Left ventricle myocardium inferior (tissue), 1 donor: ENCODE measurements around the gene IFIT1B. TPM values are rescaled to one million over a fixed set of nuclear protein-coding genes. Genes with fewer than 3 reads are reported as not detected.
"Not testable (repeated sequence)": the region's sequence is repeated elsewhere in the genome, so short reads cannot be mapped to it uniquely, and the experiment has no call there.

Experiments
- DNase-seq: peaks from one replicate; pipeline ENCODE4 v3.0.0-alpha.2; 2020
- H3K27ac ChIP-seq: fragments of 200-600 bp; replicated peaks from 2 replicates; pipeline ENCODE4 v1.8.0; 2021
- H3K27me3 ChIP-seq: fragments of 200-600 bp; 2 replicates; pipeline ENCODE4 v1.8.0; 2021; ENCODE audit warnings: low read depth
- H3K36me3 ChIP-seq: fragments of 200-600 bp; 2 replicates; pipeline ENCODE4 v1.8.0; 2021
- H3K4me1 ChIP-seq: fragments of 200-600 bp; 2 replicates; pipeline ENCODE4 v1.8.0; 2021
- H3K4me3 ChIP-seq: fragments of 200-600 bp; 2 replicates; pipeline ENCODE4 v1.8.0; 2021; ENCODE audit warnings: mild to moderate bottlenecking, moderate library complexity
- H3K9me3 ChIP-seq: fragments of 200-600 bp; replicated peaks from 2 replicates; pipeline ENCODE4 v1.8.0; 2021
- CTCF ChIP-seq: fragments of 200-600 bp; IDR thresholded peaks from 2 replicates; pipeline ENCODE4 v1.8.0; 2021; ENCODE audit warnings: antibody characterized with exemption, mild to moderate bottlenecking, borderline replicate concordance
- intact Hi-C: fragments of 100-400 bp; cut with micrococcal nuclease; formaldehyde crosslinking; loops from one replicate; pipeline ENCODE4 v1.11.0; 2022
- total RNA-seq: library from RNA; stranded (reverse); fragmentation: NEBNext Ultra II Directional; extraction: Animal tissue kit (Norgen Biotek cat#: 25700); gene quantifications from one replicate; pipeline ENCODE4 v1.2.1, GENCODE V29; 2021
- donor health status: DM: no; HTN: yes; CAD: no; lungs with severe emphysema.

Gene IFIT1B
- total RNA-seq, 1 donor from 2014 or later, result not detected

- H3K27me3 ChIP-seq, H3K27ac ChIP-seq, DNase-seq, H3K4me3 ChIP-seq, intact Hi-C loops: not testable (repeated sequence)
- Histone ChIP-seq H3K36me3 (peaks cover 18% of the 10 kb centered on the region), H3K9me3 (peaks cover 10% of the 10 kb centered on the region), H3K4me1 (peaks cover 22% of the 10 kb centered on the region)
These were observed 32.7 kb downstream of the IFIT1B start for GRCh38 chr10:89410551-89410950.

- intact Hi-C loops, H3K27ac ChIP-seq, H3K4me3 ChIP-seq, H3K27me3 ChIP-seq, DNase-seq: not testable (repeated sequence)
- H3K4me1 ChIP-seq, result peaks cover 28% of the 10 kb centered on the region
- H3K36me3 ChIP-seq, result peaks cover 16% of the 10 kb centered on the region
- H3K9me3 ChIP-seq, result peaks cover 10% of the 10 kb centered on the region
These were observed 33.3 kb downstream of the IFIT1B start for GRCh38 chr10:89411135-89411534.

GRCh38 chr10:89412276-89412675, 34.4 kb downstream of the IFIT1B start:
- H3K9me3 ChIP-seq, intact Hi-C loops, H3K27ac ChIP-seq, DNase-seq, H3K27me3 ChIP-seq, H3K36me3 ChIP-seq, H3K4me3 ChIP-seq: not testable (repeated sequence)
- H3K4me1 ChIP-seq, result peaks cover 39% of the 10 kb centered on the region

GRCh38 chr10:89413398-89413912, 35.6 kb downstream of the IFIT1B start:
- Histone ChIP-seq H3K27ac (peak overlapping the region; percentile 96), H3K27me3 (no peaks in the 10 kb centered on the region), H3K36me3 (peaks cover 11% of the 10 kb centered on the region), H3K9me3 (no peaks in the 10 kb centered on the region), H3K4me3 (peak overlapping the region; percentile 91), H3K4me1 (peaks cover 51% of the 10 kb centered on the region)
- intact Hi-C loops, result no loop called here
- TF ChIP-seq CTCF, result no peak
- DNase-seq, result no peak

- peaks cover 59% of the 10 kb centered on the region for H3K4me1 ChIP-seq
These were observed 36.5 kb downstream of the IFIT1B start, which contains the start of gene IFIT5 for GRCh38 chr10:89414146-89414878. TSS of gene IFIT5 (plus strand) at chr10:89414568. CDS start at chr10:89414799, 231 bp downstream.

GRCh38 chr10:89414879-89415821, 37.3 kb downstream of the IFIT1B start:
- Histone ChIP-seq H3K27me3 (no peaks in the 10 kb centered on the region), H3K27ac (peak overlapping the region; percentile 96), H3K36me3 (peaks cover 12% of the 10 kb centered on the region), H3K4me3 (peak overlapping the region; percentile 91), H3K4me1 (peaks cover 67% of the 10 kb centered on the region), H3K9me3 (no peaks in the 10 kb centered on the region)
- peak; percentile 25 for TF ChIP-seq CTCF
- DNase-seq, result peak; percentile 40
- intact Hi-C loops, result no loop called here

More at GRCh38 chr10:89414146-89414878, 36.5 kb downstream of the IFIT1B start, which contains the start of gene IFIT5:
- no peaks in the 10 kb centered on the region for H3K9me3 ChIP-seq
- TF ChIP-seq CTCF, result no peak
- H3K27ac ChIP-seq, result peak within 1 kb of the TSS; percentile 96
- H3K36me3 ChIP-seq, result peaks cover 12% of the 10 kb centered on the region
- peak within 1 kb of the TSS; percentile 91 for H3K4me3 ChIP-seq
- peak; percentile 76 for DNase-seq
- H3K27me3 ChIP-seq, result no peaks in the 10 kb centered on the region
- intact Hi-C loops, result no loop called here
